Motor neuron (in vitro differentiated cells): ENCODE results near the gene STOX1. TPM values are rescaled to one million over a fixed set of nuclear protein-coding genes. Genes with fewer than 3 reads are reported as not detected.
"Not testable (repeated sequence)": the region's sequence is repeated elsewhere in the genome, so short reads cannot be mapped to it uniquely, and the experiment has no call there.

Experiments used
- ATAC-seq, 8 experiments: fragments of 200-7000 bp; cut with Tn5 transposase; replicated peaks in 6 of 8; 2 replicates each; pipeline ENCODE4 v1.8.0; 2021; ENCODE audit warnings: mild to moderate bottlenecking in 8 of 8, moderate library complexity in 8 of 8
- H3K27ac ChIP-seq, 2 donors: fragments of 250-450 bp; sonication (Bioruptor Pico); 2 replicates each; pipeline ENCODE4 v1.9.0; 2021; ENCODE audit warnings: antibody characterized with exemption in 2 of 2, mild to moderate bottlenecking in 2 of 2, moderate library complexity in 1 of 2
- H3K4me1 ChIP-seq, 2 donors: fragments of 250-450 bp; sonication (Bioruptor Pico); replicated peaks in 1 of 2; 2 replicates each; pipeline ENCODE4 v1.6.1; 2021; ENCODE audit warnings: antibody characterized with exemption in 2 of 2, mild to moderate bottlenecking in 2 of 2, moderate library complexity in 1 of 2
- H3K4me3 ChIP-seq, 5 donors: fragments of 250-450 bp; sonication (Bioruptor Pico); 2 replicates each; pipeline ENCODE4 v1.9.0; 2021; ENCODE audit warnings: antibody characterized with exemption in 5 of 5, mild to moderate bottlenecking in 5 of 5, moderate library complexity in 4 of 5
- WGBS, 10 experiments: fragments of 450-650 bp; shearing (Covaris generic); methylation state at CpG; one replicate each; pipeline ENCODE4 v1.0.0; 2022; 5-methylcytosine and 5-hydroxymethylcytosine counted together
- in situ Hi-C, 9 experiments: fragments of 400-800 bp; cut with MboI; loops; one replicate each; pipeline ENCODE4 v1.15.0; 2021; ENCODE audit warnings: low sequenced_read_pairs in 9 of 9, low pct_unique_long_range_greater_than_20kb in 2 of 9; ENCODE audit not compliant: unreplicated experiment in 9 of 9
- total RNA-seq, 8 experiments: library from RNA; unstranded; fragments of 300-600 nt; gene quantifications; 2 replicates each; pipeline versions ENCODE4 v1.2.3 to v1.2.4, GENCODE V29; 2022

Gene STOX1
- total RNA-seq, 8 experiments from 2014 or later, result 0.36 to 25.6 (median 1.7) TPM

DNA sequence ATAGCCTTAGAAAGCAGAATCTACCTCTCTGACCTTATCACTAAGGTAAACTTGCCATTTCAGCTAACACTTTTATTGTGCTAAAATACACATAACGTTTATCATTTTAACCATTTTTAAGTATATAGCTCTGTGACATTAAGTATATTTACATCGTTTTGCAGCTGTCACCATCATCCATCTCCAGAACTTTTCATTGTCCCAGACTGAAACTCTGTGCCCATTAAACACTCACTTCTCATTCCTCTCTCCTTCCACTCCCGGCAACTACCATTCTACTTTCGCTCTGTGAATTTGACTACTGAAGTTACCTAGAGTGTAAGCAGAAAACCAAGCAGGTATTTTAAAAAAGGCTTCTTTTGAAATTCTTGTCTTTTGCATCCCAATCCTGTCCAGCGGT is 75.1 kb downstream of the STOX1 start:
- Histone ChIP-seq H3K4me1 (peaks cover 9 to 16% of the 10 kb centered on the region in 2 donors), H3K4me3 (peak overlapping the region; percentile 73 to 88 (median 80)), H3K27ac (no peak overlapping the region)
- WGBS, 10 experiments, result 38 to 83% (median 63%) methylated on average over 1 to 5 of the region's 5 CpGs
- in situ Hi-C loops, result loop anchor here in 1 of 9 experiments (25.0 kb wide), 1 partner anchor 165 kb away; no protein-coding TSS in a partner anchor
- no peak for ATAC-seq

DNA sequence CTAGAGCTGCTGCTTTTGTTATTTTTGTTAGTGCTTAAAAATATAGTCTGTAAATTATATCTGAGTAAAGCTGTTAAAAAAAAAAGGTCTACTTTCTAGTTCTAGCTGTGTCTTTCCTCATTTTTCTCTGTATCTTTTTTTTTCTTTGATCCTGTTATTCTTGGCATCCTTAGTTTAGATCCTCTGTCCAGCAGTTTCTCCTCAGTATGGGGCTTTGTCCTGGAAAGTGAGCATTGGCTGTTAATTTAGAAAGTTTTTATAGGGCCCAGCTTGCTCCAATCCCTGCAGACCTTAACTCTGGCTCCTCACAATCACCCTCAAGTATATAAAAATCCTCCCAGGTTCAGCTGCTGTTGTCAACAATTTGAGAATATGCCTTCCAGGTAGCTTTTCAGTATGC is 97.3 kb downstream of the STOX1 start:
- H3K4me3 ChIP-seq, result no peak overlapping the region
- no peaks in the 10 kb centered on the region for H3K4me1 ChIP-seq
- no peak overlapping the region for H3K27ac ChIP-seq
- in situ Hi-C loops, result loop anchor here in 1 of 9 experiments (25.0 kb wide), 1 partner anchor 187 kb away; no protein-coding TSS in a partner anchor
- no peak for ATAC-seq

DNA sequence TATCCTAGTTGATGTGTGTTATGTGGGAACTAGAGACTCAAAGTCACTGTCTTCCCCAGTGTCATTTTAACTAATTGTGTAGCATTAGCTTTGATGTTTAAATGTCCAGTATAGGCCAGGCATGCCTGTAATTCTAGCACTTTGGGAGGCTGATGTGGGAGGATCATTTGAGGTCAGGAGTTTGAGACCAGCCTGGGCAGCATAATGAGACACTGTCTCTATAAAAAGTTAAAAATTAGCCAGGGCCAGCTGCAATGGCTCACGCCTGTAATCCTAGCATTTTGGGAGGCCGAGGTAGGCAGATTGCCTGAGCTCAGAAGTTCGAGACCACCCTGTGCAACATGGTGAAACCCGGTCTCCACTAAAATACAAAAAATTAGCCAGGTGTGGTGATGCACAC is 98.2 kb downstream of the STOX1 start:
- H3K27ac ChIP-seq, result no peak overlapping the region
- ATAC-seq, result no peak
- in situ Hi-C loops, result loop anchor here in 1 of 9 experiments (25.0 kb wide), 1 partner anchor 163 kb away; no protein-coding TSS in a partner anchor
- WGBS, 10 experiments, result 77 to 100% (median 89%) methylated on average over 1 to 3 of the region's 4 CpGs; no CpG with 5 or more reads in 3 of the 10 experiments
- H3K4me1 ChIP-seq, result no peaks in the 10 kb centered on the region
- no peak overlapping the region for H3K4me3 ChIP-seq

DNA sequence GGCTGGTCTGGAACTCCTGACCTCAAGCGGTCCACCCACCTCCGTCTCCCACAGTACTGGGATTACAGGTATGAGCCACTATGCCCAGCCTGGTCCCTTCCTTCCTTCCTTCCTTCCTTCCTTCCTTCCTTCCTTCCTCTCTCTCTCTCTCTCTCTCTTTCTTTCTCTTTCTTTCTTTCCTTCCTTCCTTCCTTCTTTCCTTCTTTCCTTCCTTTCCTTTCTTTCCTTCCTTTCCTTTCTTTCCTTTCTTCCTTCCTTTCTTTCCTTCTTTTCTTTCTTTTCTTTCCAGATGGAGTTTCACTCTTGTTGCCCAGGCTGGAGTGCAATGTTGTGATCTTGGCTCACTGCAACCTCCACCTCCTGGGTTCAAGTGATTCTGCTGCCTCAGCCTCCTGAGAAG is 101.8 kb downstream of the STOX1 start:
- in situ Hi-C loops, result loop anchor here in 1 of 9 experiments (25.0 kb wide), 1 partner anchor 167 kb away; no protein-coding TSS in a partner anchor

DNA sequence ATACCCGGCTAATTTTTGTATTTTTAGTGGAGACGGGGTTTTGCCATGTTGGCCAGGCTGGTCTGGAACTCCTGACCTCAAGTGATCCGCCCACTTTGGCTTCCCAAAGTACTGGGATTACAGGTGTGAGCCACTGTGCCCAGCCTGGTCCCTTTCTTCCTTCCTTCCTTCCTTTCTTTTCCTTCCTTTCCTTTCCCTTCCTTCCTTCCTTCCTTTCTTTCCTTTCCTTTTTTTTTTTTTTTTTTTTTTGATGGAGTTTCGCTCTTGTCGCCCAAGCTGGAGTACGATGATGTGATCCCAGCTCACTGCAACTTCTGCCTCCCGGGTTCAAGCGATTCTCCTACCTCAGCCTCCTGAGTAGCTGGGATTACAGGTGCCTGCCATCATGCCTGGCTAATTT is 102.6 kb downstream of the STOX1 start:
- 79 to 100% (median 99%) methylated on average over 1 to 8 of the region's 8 CpGs for WGBS, 10 experiments
- in situ Hi-C loops, result loop anchor here in 1 of 9 experiments (25.0 kb wide), 1 partner anchor 168 kb away; no protein-coding TSS in a partner anchor
- H3K27ac ChIP-seq, H3K4me3 ChIP-seq, H3K4me1 ChIP-seq, ATAC-seq: not testable (repeated sequence)

More for the DNA sequence above, 101.8 kb downstream of the STOX1 start:
- not testable (repeated sequence) for H3K4me3 ChIP-seq, ATAC-seq, H3K27ac ChIP-seq, H3K4me1 ChIP-seq
- no CpG with 5 or more reads among the region's 2 CpGs for WGBS, 10 experiments

DNA sequence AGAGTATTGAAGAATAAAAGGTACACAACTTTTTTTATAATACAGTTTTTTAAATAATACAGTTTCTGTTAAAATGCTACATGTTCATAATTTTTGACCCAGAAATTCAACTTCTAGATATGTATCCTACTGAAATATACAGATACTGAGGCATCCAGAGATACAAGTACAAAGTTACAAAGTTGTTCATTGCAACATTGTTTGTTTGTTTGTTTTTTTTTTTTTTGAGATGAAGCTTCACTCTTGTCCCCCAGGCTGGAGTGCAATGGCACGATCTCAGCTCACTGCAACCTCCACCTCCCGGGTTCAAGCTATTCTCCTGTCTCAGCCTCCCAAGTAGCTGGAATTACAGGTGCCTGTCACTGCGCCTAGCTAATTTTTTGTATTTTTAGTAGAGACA is 105.5 kb downstream of the STOX1 start:
- not testable (repeated sequence) for H3K4me1 ChIP-seq, ATAC-seq, H3K4me3 ChIP-seq, H3K27ac ChIP-seq
- 93 to 100% (median 100%) methylated on average over 1 to 3 of the region's 3 CpGs; no CpG with 5 or more reads in 7 of the 10 experiments for WGBS, 10 experiments
- in situ Hi-C loops, result loop anchor here in 1 of 9 experiments (25.0 kb wide), 1 partner anchor 171 kb away; no protein-coding TSS in a partner anchor

DNA sequence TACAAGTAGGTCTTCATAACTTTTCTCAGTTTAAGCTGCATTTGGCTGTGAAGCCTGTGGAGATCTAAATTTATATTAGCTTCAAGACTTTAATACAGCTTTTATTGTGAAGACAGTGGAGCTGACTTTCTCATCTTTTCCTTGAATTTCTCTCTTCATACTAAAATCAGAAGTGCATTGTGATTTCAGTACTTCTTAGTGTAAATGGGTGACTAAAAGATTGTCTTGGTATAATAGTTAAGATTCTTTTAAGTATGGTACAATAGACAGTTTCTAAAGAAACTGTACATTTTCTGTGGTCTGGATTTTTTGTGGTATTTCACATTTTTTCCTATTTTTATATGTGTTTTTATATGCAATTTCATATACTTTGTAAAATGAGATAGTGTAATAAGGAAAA is 107.7 kb downstream of the STOX1 start:
- Histone ChIP-seq H3K27ac (no peak overlapping the region), H3K4me3 (no peak overlapping the region), H3K4me1 (no peaks in the 10 kb centered on the region)
- ATAC-seq, result no peak
- in situ Hi-C loops, result loop anchor here in 1 of 9 experiments (25.0 kb wide), 1 partner anchor 173 kb away; no protein-coding TSS in a partner anchor

DNA sequence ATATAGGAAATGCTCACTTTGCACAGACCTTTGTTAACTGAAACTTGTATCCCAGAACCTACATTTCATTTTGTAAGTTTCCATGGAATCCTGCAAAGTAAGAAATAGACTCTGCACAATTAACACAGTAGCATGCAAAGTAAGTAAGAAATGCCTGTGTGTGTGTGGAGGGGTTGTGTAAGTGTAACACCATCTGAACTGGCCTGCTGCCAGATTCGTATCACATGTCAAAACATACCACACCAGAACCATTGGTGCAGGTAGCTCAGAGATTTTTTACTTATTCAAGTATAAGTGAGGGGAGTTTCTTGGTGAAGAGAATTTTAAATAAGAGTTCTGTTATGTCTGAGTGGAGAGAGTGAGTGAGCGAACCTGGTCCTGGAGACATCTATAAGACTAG is 110.8 kb downstream of the STOX1 start:
- Histone ChIP-seq H3K27ac (no peak overlapping the region), H3K4me1 (no peaks in the 10 kb centered on the region), H3K4me3 (no peak overlapping the region)
- 20 to 100% (median 96%) methylated on average over 1 to 2 of the region's 2 CpGs; no CpG with 5 or more reads in 2 of the 10 experiments for WGBS, 10 experiments
- in situ Hi-C loops, result loop anchor here in 1 of 9 experiments (25.0 kb wide), 1 partner anchor 176 kb away; no protein-coding TSS in a partner anchor
- peak in 1 of 8 experiments; percentile 27 for ATAC-seq

DNA sequence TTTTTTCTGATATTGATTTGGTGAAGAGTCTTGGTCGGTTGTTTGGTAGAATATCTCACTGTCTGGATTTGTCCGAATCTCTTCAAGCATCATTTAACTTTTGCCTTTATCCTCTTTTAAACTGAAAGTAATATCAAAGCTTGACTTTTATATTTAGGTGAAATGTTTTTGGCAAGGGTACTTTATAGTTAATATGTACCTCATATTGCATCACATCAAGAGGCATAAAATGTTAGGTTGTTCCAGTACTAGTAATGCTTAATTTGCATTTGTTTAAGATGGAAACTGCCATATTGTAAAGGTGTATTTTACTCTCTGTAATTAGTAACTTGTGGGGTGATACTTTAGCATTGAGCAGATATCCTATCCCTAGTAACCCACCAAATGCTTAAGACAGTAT is 111.6 kb downstream of the STOX1 start:
- ATAC-seq, result no peak
- in situ Hi-C loops, result loop anchor here in 1 of 9 experiments (25.0 kb wide), 1 partner anchor 177 kb away; no protein-coding TSS in a partner anchor
- WGBS, 10 experiments, result 67 to 100% (median 93%) methylated on average over 1 to 2 of the region's 2 CpGs

DNA sequence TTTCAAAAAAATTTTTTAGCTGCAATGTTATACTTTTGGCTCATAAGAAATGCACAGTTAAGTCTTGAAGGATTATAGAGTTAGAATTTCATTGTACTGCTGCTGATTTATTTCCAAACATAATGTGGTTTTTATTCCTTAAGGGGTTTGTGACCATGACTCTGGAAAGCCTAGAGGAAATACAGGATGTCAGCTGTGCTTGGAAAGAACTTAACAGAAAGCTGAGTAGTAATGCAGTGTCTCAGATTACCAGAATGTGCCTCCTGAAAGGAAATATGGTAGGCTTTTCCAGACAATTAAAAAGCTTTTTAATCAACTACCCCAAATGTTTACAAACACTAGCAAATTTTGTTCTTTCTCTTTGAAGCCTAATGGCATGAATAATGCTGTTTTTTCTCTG is 113.6 kb downstream of the STOX1 start:
- H3K27ac ChIP-seq, H3K4me1 ChIP-seq, ATAC-seq, H3K4me3 ChIP-seq: not testable (repeated sequence)
- in situ Hi-C loops, result loop anchor here in 1 of 9 experiments (25.0 kb wide), 1 partner anchor 179 kb away; no protein-coding TSS in a partner anchor

More for the DNA sequence above, 111.6 kb downstream of the STOX1 start:
- Histone ChIP-seq H3K4me1 (no peaks in the 10 kb centered on the region), H3K4me3 (no peak overlapping the region), H3K27ac (no peak overlapping the region)

Other genes with a start within 250 kb of the STOX1 start
- gene CCAR1, start 106.3 kb upstream of the STOX1 start, total RNA-seq, result 10 to 100 TPM; 37.1 to 93.8 (median 48.5) TPM
- gene DDX50, start 73.8 kb downstream of the STOX1 start, total RNA-seq, result 10 to 100 TPM; 38.5 to 65.7 (median 52.9) TPM
- gene DDX21, start 128.6 kb downstream of the STOX1 start, total RNA-seq, result 100 to 1,000 TPM in 3 of 8 experiments, 10 to 100 TPM in 5; 33.3 to 174 (median 58.0) TPM
- 10 to 100 TPM; 12.9 to 48.0 (median 31.8) TPM for gene KIFBP, start 161.3 kb downstream of the STOX1 start, total RNA-seq